ENCODE measurements around the gene USP5.

The USP5 gene

GRCh38 chr12:6866163-6866919 lies 14.4 kb downstream of the USP5 start:
- no peak for TF ChIP-seq CTCF (IDR thresholded peaks at IDR 0.05)

GRCh38 chr12:6866920-6867412 lies 15.0 kb downstream of the USP5 start:
- no peak for TF ChIP-seq CTCF (IDR thresholded peaks at IDR 0.05)

- TF ChIP-seq CTCF (IDR thresholded peaks at IDR 0.05): 0 out of 2 replicates have a peak, but pooled peaks have one; percentile 17
Measured at GRCh38 chr12:6867413-6868210, 15.7 kb downstream of the USP5 start, which contains the start of gene TPI1. Gene TPI1, plus strand, starts transcription at chr12:6867531. Its CDS starts 36 bp downstream, at chr12:6867567.

- TF ChIP-seq CTCF (IDR thresholded peaks at IDR 0.05): no peak
Measured at GRCh38 chr12:6868211-6869048, 16.5 kb downstream of the USP5 start.

GRCh38 chr12:6869049-6870021 lies 17.4 kb downstream of the USP5 start:
- peak; percentile 91 for TF ChIP-seq CTCF (IDR thresholded peaks at IDR 0.05)

- no peak for TF ChIP-seq CTCF (IDR thresholded peaks at IDR 0.05)
Measured at GRCh38 chr12:6871052-6871957, 19.4 kb downstream of the USP5 start.
